Measurements from ENCODE around the gene EIF6. TPM values are rescaled to one million over a fixed set of nuclear protein-coding genes. Genes with fewer than 3 reads are reported as not detected.
A peak's percentile ranks its signal among the peaks of the same experiment; 100 is the strongest.

Gene EIF6
- total and polyA plus RNA-seq, 2 donors (not counting 1 experiment from before 2014, with no cell fraction given): 117 to 156 TPM

DNA sequence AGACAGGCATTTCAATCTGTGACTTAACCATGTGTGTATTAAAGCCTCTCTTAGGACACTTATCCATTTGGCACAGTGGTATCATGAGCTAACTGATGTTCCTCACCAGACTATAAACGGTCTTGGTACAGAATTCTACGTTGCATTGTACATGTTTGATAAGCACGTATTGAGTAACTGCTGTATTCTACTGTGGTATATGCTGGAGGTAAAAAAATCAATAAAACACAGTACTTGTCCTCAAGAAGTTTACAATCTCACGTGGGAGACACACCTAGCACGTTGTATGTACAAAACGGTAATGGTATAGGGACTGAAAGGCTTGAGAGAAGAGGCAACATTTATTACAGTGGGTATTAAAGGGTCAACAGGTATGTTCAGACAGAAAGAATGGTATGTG lies 40.8 kb upstream of the EIF6 start:
- peaks cover 24% of the 10 kb centered on the region for H3K4me1 ChIP-seq (ENCODE audit: control insufficient read depth, extremely low read depth, insufficient read depth, low read length)
- H3K9me3 ChIP-seq (ENCODE audit: control insufficient read depth, insufficient read depth, low read depth, low read length): no peaks in the 10 kb centered on the region
- no peaks in the 10 kb centered on the region for H3K27me3 ChIP-seq (ENCODE audit: control insufficient read depth, insufficient read depth, low read length)
- DNase-seq (ENCODE audit: low read depth in 2 of 2): no peak
- H3K4me2 ChIP-seq (ENCODE audit: extremely low read depth, insufficient read depth, low read length): no peak overlapping the region
- no peaks in the 10 kb centered on the region for H4K20me1 ChIP-seq (ENCODE audit: control insufficient read depth, extremely low read depth, insufficient read depth, low read length)
- no peak overlapping the region for H3K4me3 ChIP-seq (replicated peaks in 1 of 4; ENCODE audit: control extremely low read depth in 1 of 4, insufficient read depth in 1 of 4, low read depth in 3 of 4, low read length in 4 of 4)
- peaks cover 2% of the 10 kb centered on the region for H3K36me3 ChIP-seq (ENCODE audit: control insufficient read depth, insufficient read depth, low read length)
- H3K27ac ChIP-seq (ENCODE audit: insufficient read depth, low read length): no peak overlapping the region
- no peak for TF ChIP-seq EZH2 (IDR thresholded peaks at IDR 0.05; ENCODE audit: low read length, missing control alignments)
- TF ChIP-seq, protein P1, sequence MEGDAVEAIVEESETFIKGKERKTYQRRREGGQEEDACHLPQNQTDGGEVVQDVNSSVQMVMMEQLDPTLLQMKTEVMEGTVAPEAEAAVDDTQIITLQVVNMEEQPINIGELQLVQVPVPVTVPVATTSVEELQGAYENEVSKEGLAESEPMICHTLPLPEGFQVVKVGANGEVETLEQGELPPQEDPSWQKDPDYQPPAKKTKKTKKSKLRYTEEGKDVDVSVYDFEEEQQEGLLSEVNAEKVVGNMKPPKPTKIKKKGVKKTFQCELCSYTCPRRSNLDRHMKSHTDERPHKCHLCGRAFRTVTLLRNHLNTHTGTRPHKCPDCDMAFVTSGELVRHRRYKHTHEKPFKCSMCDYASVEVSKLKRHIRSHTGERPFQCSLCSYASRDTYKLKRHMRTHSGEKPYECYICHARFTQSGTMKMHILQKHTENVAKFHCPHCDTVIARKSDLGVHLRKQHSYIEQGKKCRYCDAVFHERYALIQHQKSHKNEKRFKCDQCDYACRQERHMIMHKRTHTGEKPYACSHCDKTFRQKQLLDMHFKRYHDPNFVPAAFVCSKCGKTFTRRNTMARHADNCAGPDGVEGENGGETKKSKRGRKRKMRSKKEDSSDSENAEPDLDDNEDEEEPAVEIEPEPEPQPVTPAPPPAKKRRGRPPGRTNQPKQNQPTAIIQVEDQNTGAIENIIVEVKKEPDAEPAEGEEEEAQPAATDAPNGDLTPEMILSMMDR (conservative IDR thresholded peaks at IDR 0.05 in 1 of 2, IDR thresholded peaks at IDR 0.05 in 1 of 2; ENCODE audit: low read depth in 1 of 2, low read length in 2 of 2): no peak
- no peak overlapping the region for H2AFZ ChIP-seq (ENCODE audit: low read length)
- no peak overlapping the region for H3K9ac ChIP-seq (ENCODE audit: insufficient read depth, low read length)
- no peaks in the 10 kb centered on the region for H3K79me2 ChIP-seq (ENCODE audit: control insufficient read depth, insufficient read depth, low read length)

DNA sequence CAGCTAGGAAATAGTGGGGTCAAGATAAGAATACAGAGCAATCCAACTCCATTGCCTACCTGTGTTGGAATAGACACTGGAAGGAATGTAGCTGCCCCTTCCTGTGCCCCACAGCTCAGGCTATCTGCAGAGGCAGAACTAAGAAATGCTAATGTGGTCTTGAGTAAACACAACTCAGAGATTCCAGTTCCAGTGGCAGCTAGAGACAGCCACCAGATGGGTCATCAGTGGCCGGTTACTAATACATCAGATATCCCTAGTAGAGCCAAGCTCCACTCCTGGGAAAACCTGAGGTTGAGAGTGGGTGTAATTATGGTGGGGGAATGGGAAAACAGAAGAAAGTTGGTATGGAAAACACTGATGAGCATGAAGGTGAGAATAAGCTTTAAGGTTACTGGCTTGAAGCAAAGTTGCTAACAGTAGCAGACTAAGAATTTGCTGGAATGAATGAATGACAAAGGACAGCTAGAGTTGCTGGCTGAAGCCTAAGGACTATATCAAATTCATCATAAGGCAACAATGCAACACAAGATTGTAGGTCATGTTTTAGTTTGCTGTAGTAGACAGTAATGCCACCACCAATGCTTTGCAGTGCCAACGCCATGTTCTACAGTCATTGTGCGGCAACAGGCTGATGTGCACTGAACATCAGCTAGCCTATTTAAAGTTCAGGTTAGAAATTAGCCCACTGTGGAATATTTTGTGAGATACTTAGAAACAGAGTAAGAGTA lies 36.0 kb upstream of the EIF6 start:
- H3K9ac ChIP-seq (ENCODE audit: insufficient read depth, low read length): no peak overlapping the region
- H3K27me3 ChIP-seq (ENCODE audit: control insufficient read depth, insufficient read depth, low read length): no peaks in the 10 kb centered on the region
- TF ChIP-seq, protein P1 (conservative IDR thresholded peaks at IDR 0.05 in 1 of 2, IDR thresholded peaks at IDR 0.05 in 1 of 2; ENCODE audit: low read depth in 1 of 2, low read length in 2 of 2): no peak
- TF ChIP-seq EZH2 (IDR thresholded peaks at IDR 0.05; ENCODE audit: low read length, missing control alignments): no peak
- H3K36me3 ChIP-seq (ENCODE audit: control insufficient read depth, insufficient read depth, low read length): no peaks in the 10 kb centered on the region
- DNase-seq (ENCODE audit: low read depth in 2 of 2): peak; percentile 43 to 97
- H2AFZ ChIP-seq (ENCODE audit: low read length): no peak overlapping the region
- no peaks in the 10 kb centered on the region for H3K79me2 ChIP-seq (ENCODE audit: control insufficient read depth, insufficient read depth, low read length)
- peaks cover 37% of the 10 kb centered on the region for H3K4me1 ChIP-seq (ENCODE audit: control insufficient read depth, extremely low read depth, insufficient read depth, low read length)
- no peaks in the 10 kb centered on the region for H3K9me3 ChIP-seq (ENCODE audit: control insufficient read depth, insufficient read depth, low read depth, low read length)
- peak overlapping the region; percentile 79 for H3K27ac ChIP-seq (ENCODE audit: insufficient read depth, low read length)
- H3K4me3 ChIP-seq (replicated peaks in 1 of 4; ENCODE audit: control extremely low read depth in 1 of 4, insufficient read depth in 1 of 4, low read depth in 3 of 4, low read length in 4 of 4): no peak overlapping the region
- H3K4me2 ChIP-seq (ENCODE audit: extremely low read depth, insufficient read depth, low read length): peak overlapping the region; percentile 57
- no peaks in the 10 kb centered on the region for H4K20me1 ChIP-seq (ENCODE audit: control insufficient read depth, extremely low read depth, insufficient read depth, low read length)

DNA sequence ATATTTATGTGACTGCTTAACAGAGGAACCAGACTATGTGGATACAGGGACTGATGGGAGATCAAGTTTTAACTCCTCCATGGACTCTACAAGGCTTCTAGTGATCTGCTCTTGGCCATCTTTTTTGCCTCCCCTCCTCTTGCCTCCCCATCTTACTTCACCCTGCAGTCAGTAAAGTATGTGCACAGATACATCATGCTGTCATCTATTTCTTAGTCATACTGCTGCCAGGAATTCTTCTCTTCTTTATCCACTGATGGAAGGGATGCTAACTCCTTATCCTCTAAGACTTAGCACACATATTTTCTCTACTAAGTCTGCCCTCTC lies 35.3 kb upstream of the EIF6 start:
- TF ChIP-seq, protein P1 (conservative IDR thresholded peaks at IDR 0.05 in 1 of 2, IDR thresholded peaks at IDR 0.05 in 1 of 2; ENCODE audit: low read depth in 1 of 2, low read length in 2 of 2): no peak
- no peak for TF ChIP-seq EZH2 (IDR thresholded peaks at IDR 0.05; ENCODE audit: low read length, missing control alignments)
- H3K27ac ChIP-seq (ENCODE audit: insufficient read depth, low read length): peak overlapping the region; percentile 79
- H3K9ac ChIP-seq (ENCODE audit: insufficient read depth, low read length): no peak overlapping the region
- peak overlapping the region; percentile 51 for H3K4me2 ChIP-seq (ENCODE audit: extremely low read depth, insufficient read depth, low read length)
- H4K20me1 ChIP-seq (ENCODE audit: control insufficient read depth, extremely low read depth, insufficient read depth, low read length): no peaks in the 10 kb centered on the region
- peak; percentile 43 to 89 for DNase-seq (ENCODE audit: low read depth in 2 of 2)
- no peak overlapping the region for H3K4me3 ChIP-seq (replicated peaks in 1 of 4; ENCODE audit: control extremely low read depth in 1 of 4, insufficient read depth in 1 of 4, low read depth in 3 of 4, low read length in 4 of 4)
- H3K4me1 ChIP-seq (ENCODE audit: control insufficient read depth, extremely low read depth, insufficient read depth, low read length): peaks cover 42% of the 10 kb centered on the region
- no peaks in the 10 kb centered on the region for H3K36me3 ChIP-seq (ENCODE audit: control insufficient read depth, insufficient read depth, low read length)
- no peak overlapping the region for H2AFZ ChIP-seq (ENCODE audit: low read length)
- no peaks in the 10 kb centered on the region for H3K27me3 ChIP-seq (ENCODE audit: control insufficient read depth, insufficient read depth, low read length)
- no peaks in the 10 kb centered on the region for H3K79me2 ChIP-seq (ENCODE audit: control insufficient read depth, insufficient read depth, low read length)
- H3K9me3 ChIP-seq (ENCODE audit: control insufficient read depth, insufficient read depth, low read depth, low read length): no peaks in the 10 kb centered on the region
